GM18520 (cell line): Measurements from ENCODE around the gene GSTM4.
A peak's percentile ranks its signal among the peaks of the same experiment; 100 is the strongest.
"Not testable (repeated sequence)": the region's sequence is repeated elsewhere in the genome, so short reads cannot be mapped to it uniquely, and the experiment has no call there.

ENCODE experiments used
- ATAC-seq: cut with Tn5 transposase; IDR thresholded peaks from one replicate; pipeline ENCODE4 v1.9.1; 2021; ENCODE audit not compliant: unreplicated experiment

GSTM4 gene

DNA sequence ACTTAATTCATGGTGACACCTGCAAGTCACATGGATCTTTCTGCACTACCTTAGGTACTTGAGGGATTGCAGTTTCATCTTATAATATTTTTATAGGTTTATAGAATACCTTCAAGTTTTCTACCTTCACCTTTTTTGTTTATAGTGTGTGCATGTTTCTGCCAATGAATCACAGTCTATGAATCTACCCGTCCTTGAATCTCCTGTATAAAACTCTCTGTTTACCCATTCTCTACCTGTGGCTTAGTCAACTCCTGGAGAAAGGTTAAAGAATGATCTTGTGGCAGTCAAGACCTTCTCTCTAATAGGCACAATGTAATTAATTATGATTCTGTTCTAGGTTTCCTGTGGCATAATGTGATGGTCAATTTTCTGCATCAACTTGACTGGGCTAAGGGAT is 8.8 kb downstream of the GSTM4 start:
- ATAC-seq, result no peak

DNA sequence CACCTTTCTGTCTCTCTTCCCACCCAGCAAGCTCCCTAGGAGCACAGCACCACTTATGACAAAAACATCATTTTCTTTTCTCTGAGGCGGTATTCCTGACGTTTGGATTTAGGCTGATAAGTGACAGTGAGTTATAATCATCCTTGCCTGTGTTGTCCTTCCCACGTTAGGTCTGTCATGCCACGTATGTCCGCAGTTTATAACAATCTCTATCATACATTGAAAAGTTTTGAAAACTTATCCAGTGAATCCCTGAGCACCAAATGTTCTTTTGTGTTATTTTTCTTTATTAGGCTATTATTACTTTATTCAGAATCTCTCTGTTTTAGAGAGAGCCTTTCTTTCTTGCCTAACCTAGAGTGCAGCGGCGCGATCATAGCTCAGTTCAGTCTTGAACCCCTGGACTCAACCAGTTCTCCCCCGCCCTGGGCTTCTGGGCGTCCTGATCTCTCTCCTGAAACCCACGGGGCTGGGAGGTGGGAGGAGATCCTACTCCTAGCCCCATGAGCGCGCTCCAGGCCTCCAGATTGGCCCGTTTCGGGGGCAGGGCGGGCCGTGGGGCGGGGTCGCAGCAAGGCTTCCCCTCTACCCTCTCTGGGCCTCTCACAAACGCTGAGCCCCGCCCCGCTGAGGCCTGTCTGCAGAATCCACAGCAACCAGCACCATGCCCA is 11.7 kb downstream of the GSTM4 start, which contains the start of gene GSTM2:
GSTM2 (plus strand) TSS at position 606 of the 671 bp plus-strand sequence; CDS start at position 665, 59 bp downstream.
- no peak for ATAC-seq

DNA sequence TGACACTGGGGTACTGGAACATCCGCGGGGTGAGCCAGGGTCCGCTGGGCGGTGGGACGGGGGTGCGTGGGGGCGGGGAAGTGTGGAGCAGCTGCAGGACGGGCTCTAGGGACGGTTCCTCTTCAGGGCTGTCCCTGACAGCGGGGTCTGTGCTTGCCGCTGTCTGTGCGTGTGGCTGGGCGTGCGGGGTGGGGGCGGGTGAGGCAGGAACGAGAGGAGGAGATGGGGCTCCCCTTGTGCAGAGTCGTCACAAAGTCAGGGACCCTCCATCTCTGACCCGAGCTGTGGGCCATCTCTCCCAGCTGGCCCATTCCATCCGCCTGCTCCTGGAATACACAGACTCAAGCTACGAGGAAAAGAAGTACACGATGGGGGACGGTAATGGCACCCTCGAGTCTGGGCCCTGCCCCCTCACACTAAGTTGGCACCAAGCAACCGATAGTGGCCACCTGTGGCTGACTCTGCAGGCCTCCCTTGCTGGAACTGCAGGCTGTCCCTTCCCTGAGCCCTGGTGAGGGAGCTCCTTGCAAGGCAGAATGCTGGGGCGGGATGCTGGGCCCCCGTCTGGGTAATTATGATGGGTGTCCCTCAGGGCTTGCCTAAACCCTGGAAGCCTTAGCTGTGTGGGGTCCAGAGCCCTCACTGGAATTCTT is 12.3 kb downstream of the GSTM4 start:
- ATAC-seq, result no peak

DNA sequence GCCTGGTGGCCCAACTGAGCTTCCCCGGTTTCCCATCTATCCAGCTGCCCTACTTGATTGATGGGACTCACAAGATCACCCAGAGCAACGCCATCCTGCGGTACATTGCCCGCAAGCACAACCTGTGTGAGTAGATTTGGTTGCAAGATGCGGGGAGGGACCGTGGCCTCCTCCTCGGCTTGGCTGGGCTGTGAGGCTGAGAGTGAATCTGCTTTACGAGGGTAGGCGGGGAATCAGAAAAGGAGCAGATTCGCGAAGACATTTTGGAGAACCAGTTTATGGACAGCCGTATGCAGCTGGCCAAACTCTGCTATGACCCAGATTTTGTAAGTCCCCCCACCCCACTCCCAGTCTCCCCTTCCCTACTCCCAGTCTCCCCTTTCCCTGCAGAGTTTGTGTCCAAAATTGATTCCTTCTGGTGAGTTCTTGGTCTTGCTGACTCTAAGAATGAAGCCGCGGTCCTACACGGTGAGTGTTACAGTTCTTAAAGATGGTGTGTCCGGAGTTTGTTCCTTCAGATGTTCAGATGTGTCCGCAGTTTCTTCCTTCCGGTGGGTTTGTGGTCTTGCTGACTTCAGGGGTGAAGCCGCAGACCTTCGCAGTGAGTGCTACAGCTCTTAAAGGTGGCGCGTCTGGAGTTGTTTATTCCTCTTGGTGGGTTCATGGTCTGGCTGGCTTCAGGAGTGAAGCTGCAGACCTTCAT is 13.5 kb downstream of the GSTM4 start:
- no peak for ATAC-seq

DNA sequence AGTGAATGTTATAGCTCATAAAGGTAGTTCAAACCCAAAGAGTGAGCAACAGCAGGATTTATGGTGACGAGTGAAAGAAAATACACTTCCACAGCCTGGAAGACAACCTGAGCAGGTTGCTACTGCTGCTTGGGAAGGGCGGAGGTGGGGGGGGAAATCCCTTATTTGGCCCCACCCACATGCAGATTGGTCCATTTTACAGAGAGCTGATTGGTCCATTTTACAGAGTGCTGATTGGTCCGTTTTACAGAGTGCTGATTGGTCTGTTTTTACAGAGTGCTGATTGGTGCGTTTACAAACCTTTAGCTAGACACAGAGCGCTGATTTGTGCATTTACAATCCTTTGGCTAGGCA is 14.0 kb downstream of the GSTM4 start:
- ATAC-seq, result not testable (repeated sequence)

DNA sequence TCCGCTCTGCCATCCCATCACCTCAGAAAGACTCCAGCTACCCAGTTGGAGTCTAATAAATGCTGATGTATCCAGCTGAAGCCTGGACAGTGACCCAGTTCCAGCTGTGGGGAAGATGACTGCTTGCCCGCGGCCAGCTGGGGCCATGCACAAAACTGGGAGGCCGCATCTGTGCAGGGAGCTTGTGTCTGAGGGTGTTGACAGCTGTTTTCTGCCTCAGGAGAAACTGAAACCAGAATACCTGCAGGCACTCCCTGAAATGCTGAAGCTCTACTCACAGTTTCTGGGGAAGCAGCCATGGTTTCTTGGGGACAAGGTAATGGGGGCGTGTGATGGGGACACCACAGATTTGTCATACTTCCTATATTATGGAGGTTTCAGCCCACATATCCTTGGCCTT is 15.2 kb downstream of the GSTM4 start:
- ATAC-seq, result no peak

DNA sequence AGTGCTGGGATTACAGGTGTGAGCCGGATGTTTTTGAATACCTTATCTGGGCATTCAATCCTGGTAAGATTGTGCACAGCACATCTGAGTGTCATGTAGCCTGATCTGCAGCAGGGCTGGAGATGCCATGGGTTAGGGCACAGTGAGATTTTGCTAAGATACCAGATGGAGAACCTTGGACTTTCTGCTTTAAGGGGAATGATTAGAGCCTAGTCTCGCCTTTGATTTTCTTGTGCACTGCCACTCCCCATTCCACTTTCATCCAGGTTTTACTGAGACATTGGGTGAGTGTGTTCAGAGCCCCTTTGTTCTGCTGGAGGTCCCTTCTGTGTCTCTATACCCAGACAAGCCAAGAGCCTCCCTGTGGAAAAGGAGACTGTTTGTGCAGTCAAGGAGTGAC is 18.0 kb downstream of the GSTM4 start:
- ATAC-seq, result not testable (repeated sequence)

DNA sequence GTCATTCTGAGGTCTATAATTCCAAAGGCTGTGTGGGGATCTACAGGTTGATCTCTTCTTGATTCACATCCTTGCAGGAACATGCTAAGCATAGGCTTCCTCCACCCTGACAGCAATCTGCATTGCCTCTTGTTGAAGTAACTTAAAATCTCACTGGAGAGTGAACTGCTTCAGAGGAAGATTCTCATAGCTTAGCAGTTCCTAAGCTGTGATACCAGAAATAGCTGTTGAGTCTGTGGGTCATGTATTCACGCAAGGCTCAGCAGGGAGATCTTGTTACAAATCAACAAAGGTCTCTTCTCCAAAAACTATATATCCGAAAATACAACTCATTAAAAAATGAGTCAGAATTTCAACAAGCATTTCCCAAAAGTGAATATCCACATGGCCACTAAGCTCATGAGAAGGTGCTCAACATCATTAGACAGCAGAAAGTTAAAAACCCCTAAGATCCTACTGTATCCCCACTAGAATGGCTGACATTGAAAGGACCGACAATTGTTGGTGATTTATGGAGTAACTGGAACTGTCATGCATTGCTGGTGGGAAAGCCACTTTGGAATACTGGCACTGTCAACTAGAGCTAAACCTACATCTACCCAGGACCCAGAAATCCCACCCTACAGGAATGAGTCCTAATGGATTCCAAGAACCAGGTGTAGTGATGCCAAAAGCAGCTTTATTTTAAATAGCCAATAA is 20.9 kb downstream of the GSTM4 start:
- ATAC-seq, result not testable (repeated sequence)

DNA sequence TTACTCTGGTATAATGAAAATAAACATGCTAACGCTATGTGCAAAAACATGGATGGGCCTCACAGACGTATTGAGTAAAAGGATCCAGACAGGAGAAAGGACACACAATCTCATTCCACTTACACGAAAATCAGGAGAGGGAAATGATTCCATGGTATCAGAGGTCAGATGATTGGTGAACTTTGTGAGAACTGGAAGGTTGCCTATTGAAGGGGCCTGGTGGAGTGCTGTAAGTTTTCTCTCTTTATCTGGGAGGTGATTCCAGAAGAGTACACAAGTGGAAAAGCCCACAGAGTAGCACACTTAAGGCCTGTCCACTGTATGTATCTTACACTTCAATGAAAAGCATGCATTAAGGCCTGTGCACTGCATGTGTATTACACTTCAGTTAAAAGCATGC is 21.6 kb downstream of the GSTM4 start:
- ATAC-seq, result no peak

DNA sequence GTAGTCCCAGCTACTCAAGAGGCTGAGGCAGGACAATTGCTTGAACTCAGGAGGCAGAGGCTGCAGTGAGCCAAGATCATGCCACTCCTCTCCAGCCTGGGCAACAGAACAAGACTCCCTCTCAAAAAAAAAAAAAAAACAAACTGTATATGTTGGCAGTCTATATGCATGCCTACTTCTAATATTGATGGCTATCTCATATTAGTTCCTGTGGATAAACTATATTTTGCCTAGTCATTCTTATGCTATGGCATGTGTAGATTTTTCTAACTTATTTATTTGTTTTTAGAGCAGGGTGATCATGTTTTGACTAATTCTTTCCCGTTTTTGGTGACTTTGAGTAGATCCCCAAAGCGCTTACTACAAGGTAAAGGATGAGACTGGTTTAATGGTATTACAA is 22.7 kb downstream of the GSTM4 start:
- not testable (repeated sequence) for ATAC-seq

DNA sequence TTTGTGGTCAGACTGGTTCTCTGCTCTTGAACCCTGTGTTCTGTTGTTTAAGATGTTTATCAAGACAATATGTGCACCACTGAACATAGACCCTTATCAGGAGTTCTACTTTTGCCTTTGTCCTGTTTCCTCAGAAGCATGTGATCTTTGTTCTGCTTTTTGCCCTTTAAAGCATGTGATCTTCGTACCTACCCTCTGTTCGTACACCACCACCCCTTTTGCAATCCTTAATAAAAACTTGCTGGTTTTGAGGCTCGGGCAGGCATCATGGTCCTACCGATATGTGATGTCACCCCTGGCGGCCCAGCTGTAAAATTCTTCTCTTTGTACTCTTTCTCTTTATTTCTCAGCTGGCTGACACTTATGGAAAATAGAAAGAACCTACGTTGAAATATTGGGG is 28.9 kb downstream of the GSTM4 start:
- not testable (repeated sequence) for ATAC-seq

DNA sequence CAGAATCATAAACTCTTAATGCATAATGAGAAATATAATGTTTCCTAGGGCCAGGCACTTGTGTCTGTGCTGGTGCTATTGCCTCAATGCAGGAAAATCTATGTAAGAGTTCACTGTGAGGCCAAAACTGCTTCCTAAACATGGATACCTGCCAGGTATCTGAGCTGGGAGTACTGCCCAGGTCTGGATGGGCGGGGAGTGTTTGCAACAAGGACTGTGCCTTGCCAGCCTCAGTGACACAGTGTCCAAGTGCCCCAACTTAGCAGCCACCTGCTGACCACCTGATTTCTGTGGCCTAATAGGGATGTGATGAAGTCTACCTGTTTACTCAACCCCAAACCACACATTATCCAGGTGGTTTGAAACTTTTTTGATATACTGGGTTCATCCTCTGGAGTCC is 29.5 kb downstream of the GSTM4 start:
- not testable (repeated sequence) for ATAC-seq

DNA sequence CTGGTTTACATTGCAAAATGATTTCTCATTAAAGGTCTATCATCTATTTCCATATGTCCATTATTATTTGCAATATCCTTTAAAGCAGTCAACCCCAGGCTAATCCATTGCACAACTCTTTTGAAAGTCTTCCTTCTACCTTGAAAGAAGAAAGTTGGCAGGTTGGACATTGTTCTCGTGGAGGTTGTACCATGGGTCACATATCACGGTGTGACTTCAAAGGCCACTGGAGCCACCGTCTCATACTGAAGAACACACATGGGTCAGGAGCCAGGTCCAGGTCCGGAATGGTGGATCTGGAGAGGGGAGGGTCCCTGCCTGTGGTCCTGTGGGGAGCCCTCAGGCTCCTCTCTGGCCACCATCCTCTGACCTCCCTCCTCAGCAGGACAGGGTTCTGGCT is 30.0 kb downstream of the GSTM4 start:
- not testable (repeated sequence) for ATAC-seq

DNA sequence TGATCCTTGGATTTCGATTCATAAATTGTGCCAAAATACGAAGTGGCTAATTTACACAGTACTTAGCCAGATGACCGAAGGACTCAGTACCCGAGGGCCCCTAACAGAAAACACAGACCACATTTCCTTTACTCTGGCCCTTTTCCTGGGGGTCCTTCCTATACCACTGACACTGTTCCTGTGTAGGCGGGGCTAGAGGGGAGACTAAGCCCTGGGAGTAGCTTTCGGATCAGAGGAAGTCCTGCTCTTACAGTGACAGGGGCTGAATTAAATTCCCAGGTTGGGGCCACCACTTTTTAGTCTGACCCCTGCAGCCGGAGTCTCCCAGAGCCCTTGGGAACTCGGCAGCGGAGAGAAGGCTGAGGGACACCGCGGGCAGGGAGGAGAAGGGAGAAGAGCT is 31.2 kb downstream of the GSTM4 start:
- not testable (repeated sequence) for ATAC-seq

DNA sequence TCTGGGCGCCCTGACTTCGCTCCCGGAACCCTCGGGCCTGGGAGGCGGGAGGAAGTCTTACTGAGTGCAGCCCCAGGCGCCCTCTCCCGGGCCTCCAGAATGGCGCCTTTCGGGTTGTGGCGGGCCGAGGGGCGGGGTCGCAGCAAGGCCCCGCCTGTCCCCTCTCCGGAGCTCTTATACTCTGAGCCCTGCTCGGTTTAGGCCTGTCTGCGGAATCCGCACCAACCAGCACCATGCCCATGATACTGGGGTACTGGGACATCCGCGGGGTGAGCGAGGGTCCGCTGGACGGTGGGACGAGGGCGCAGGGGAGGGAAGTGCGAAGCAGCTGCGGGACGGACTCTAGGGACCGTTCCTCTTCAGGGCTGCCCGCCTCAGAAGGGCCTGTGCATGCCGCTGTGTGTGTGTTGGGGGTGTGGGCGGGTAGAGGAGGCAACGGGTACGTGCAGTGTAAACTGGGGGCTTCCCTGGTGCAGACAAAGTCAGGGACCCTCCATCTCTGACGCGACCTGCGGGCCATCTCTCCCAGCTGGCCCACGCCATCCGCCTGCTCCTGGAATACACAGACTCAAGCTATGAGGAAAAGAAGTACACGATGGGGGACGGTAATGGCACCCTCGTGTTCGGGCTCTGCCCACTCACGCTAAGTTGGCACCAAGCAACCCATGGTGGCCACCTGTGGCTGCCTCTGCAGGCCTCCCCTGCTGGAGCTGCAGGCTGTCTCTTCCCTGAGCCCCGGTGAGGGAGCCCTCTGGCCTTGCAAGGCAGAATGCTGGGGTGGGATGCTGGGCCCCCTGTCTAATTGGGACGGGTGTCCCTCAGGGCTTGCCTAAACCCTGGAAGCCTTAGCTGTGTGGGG is 32.0 kb downstream of the GSTM4 start, which contains the start of gene GSTM1:
GSTM1 (plus strand) TSS at position 177 of the 859 bp plus-strand sequence; CDS start at position 234, 57 bp downstream.
- peak; percentile 82 for ATAC-seq

DNA sequence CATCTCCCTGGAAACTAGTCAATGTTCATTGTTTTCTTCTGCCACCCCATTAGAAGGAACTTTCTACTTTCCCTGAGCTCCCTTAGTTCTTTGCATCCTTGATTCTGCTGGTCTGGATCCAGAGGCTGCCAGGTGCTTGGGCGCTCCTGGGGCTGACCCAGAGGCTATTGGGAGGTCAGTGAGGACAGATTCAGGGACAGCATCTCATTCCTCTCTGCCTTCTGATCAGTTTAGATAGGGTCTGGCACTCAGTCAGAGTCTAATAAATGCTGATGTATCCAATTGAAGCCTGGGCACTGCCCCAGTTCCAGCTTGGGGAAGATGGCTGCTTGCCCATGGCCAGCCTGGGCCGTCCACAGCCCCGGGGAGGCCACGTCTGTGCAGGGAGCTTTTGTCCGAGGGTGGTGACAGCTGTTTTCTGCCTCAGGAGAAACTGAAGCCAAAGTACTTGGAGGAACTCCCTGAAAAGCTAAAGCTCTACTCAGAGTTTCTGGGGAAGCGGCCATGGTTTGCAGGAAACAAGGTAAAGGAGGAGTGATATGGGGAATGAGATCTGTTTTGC is 34.0 kb downstream of the GSTM4 start:
- ATAC-seq, result no peak

DNA sequence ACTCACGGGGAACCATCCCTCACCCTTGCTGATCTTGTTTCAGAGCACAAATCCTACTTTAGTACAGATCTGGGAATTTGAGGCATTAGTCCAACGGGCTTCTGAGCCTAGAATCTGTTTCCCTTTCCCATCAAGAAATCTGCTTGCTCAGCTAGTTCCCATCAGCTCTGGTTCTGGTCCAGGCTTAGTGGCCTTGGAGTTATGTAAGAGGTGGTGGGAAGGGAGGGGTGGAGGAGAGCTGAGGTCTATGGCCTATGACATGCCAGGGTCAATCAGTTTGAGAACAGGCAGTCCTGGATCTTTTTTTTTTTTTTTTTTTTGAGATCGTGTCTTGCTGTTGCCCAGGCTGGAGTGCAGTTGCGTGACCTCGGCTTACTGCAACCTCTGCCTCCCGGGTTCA is 35.9 kb downstream of the GSTM4 start:
- no peak for ATAC-seq

DNA sequence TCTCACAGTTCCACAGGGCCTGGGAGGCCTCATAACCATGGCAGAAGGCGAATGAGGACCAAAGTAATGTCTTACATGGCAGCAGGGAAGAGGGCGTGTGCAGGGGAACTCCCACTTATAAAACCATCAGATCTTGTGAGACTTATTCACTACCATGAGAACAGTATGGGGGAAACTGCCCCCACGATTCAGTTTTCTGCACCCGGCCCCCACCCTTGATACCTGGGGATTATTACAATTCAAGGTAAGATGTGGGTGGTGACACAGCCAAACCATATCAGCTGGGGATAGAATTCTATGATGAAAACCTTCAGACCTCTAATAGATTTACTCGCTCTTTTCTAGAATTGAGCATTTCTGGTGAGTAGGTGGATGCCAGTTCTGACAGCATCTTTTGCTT is 38.5 kb downstream of the GSTM4 start:
- ATAC-seq, result not testable (repeated sequence)

DNA sequence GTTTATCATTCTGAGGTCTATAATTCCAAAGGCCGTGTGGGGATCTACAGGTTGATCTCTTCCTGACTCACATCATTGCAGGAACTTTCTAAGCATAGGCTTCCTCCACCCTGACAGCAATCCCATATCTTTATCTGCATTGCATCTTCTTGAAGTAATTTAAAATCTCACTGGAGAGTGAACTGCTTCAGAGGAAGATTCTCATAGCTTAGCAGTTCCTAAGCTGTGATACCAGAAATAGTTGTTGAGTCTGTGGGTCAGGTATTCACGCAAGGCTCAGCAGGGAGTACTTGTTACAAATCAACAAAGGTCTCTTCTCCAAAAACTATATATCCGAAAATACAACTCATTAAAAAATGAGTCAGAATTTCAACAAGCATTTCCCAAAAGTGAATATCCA is 39.2 kb downstream of the GSTM4 start:
- ATAC-seq, result not testable (repeated sequence)

DNA sequence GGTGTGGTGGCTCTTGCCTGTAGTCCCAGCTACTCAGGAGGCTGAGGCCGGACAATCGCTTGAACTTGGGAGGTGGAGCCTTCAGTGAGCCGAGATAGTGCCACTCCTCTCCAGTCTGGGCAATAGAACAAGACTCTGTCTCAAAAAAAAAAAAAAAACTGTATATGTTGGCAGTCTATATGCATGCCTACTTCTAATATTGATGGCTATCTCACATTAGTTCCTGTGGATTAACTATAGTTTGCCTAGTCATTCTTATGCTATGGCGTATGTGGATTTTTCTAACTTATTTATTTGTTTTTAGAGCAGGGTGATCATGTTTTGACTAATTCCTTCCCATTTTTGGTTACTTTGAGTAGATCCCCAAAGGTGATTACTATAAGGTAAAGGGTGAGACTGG is 41.2 kb downstream of the GSTM4 start:
- no peak for ATAC-seq
